ENCODE data around the gene CCER1. TPM values are rescaled to one million over a fixed set of nuclear protein-coding genes. Genes with fewer than 3 reads are reported as not detected.

Gene CCER1
- total RNA-seq, 1 experiment from 2014 or later, result not detected

DNA sequence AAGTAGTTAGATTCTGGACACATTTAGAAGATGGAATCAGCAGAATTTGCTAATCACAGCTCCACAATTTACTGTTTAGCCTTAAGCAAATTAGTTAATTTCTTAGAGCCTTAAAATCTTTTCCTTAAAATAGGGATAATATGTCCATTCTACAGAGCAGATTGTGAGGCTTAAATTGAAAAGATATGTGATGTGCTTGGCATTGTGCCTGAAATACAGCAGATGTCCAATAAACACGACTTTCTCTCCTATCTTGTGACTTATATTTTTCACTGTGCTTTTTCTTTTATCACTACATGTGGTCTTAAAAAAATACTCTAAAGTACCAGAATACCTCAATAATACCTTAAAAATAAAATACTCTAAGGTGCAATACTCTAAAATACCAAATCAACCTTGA, 30.6 kb downstream of the CCER1 start:
- no peaks in the 10 kb centered on the region for H3K36me3 ChIP-seq (ENCODE audit: control insufficient read depth, insufficient read depth, low read length)
- no peaks in the 10 kb centered on the region for H3K4me1 Mint-ChIP-seq (ENCODE audit: low read depth, unreplicated experiment)
- POLR2A ChIA-PET, result no interaction called here
- peaks cover 15% of the 10 kb centered on the region for H3K9me3 Mint-ChIP-seq (ENCODE audit: unreplicated experiment)
- TF ChIP-seq, protein P1, sequence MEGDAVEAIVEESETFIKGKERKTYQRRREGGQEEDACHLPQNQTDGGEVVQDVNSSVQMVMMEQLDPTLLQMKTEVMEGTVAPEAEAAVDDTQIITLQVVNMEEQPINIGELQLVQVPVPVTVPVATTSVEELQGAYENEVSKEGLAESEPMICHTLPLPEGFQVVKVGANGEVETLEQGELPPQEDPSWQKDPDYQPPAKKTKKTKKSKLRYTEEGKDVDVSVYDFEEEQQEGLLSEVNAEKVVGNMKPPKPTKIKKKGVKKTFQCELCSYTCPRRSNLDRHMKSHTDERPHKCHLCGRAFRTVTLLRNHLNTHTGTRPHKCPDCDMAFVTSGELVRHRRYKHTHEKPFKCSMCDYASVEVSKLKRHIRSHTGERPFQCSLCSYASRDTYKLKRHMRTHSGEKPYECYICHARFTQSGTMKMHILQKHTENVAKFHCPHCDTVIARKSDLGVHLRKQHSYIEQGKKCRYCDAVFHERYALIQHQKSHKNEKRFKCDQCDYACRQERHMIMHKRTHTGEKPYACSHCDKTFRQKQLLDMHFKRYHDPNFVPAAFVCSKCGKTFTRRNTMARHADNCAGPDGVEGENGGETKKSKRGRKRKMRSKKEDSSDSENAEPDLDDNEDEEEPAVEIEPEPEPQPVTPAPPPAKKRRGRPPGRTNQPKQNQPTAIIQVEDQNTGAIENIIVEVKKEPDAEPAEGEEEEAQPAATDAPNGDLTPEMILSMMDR (IDR thresholded peaks at IDR 0.05; ENCODE audit: insufficient read depth in 1 of 2, low read depth in 1 of 2, low read length in 1 of 2, severe bottlenecking in 1 of 2, unreplicated experiment in 1 of 2), result no peak
- no peaks in the 10 kb centered on the region for H3K36me3 Mint-ChIP-seq (ENCODE audit: insufficient read depth, unreplicated experiment)
- DNase-seq, result no peak
- no peak overlapping the region for H3K27ac Mint-ChIP-seq (ENCODE audit: unreplicated experiment)
- no peak overlapping the region for H3K4me3 Mint-ChIP-seq (ENCODE audit: unreplicated experiment)
- H3K9me3 ChIP-seq, result peaks cover 9% of the 10 kb centered on the region; the same call in 1 of the 2 replicates
- H3K27me3 ChIP-seq (replicated peaks; ENCODE audit: control insufficient read depth, insufficient read depth, low read length), result no peaks in the 10 kb centered on the region; the same call in 1 of the 2 replicates
- no peaks in the 10 kb centered on the region for H3K4me1 ChIP-seq
- CTCF ChIA-PET, result no interaction called here
- H3K27me3 Mint-ChIP-seq (ENCODE audit: insufficient read depth, unreplicated experiment), result no peaks in the 10 kb centered on the region
- H3K4me3 ChIP-seq (ENCODE audit: low read depth, low read length), result no peak overlapping the region
- no TSS peak for BruUV-seq (replicated peaks)
- intact Hi-C loops (cut with micrococcal nuclease; ENCODE audit: unreplicated experiment), result no loop called here

DNA sequence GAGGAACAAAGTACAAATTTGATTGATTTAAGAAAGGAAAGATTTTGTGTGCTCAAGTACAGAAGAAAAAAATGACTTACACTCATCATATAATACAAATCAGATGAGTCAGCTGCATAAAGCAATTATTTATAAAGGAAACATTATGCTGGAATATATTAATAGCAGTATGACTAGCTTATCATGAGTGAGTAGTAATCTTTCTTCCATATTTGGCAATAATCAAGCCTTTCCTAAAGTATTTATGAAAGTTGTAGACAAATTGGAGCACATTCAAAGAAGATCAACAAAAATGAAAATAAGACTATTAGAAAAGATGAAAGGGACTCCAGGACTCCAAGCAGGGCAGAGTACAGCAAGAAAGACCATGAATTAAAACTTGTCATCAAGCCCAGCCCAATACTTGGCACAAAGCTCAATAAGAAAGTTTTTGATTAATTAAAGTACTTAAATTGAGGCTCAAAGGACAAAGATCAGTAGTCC, 32.8 kb downstream of the CCER1 start:
- no peaks in the 10 kb centered on the region for H3K9me3 ChIP-seq
- H3K27me3 ChIP-seq (replicated peaks; ENCODE audit: control insufficient read depth, insufficient read depth, low read length), result no peaks in the 10 kb centered on the region; the same call in 1 of the 2 replicates
- Mint-ChIP-seq H3K4me1 (ENCODE audit: low read depth, unreplicated experiment) (no peaks in the 10 kb centered on the region), H3K36me3 (ENCODE audit: insufficient read depth, unreplicated experiment) (no peaks in the 10 kb centered on the region), H3K4me3 (ENCODE audit: unreplicated experiment) (no peak overlapping the region), H3K9me3 (ENCODE audit: unreplicated experiment) (peaks cover 9% of the 10 kb centered on the region), H3K27me3 (ENCODE audit: insufficient read depth, unreplicated experiment) (peaks cover 4% of the 10 kb centered on the region), H3K27ac (ENCODE audit: unreplicated experiment) (no peak overlapping the region)
- ChIA-PET POLR2A (no interaction called here), CTCF (no interaction called here)
- BruUV-seq (replicated peaks), result no TSS peak
- H3K4me3 ChIP-seq (ENCODE audit: low read depth, low read length), result no peak overlapping the region
- DNase-seq, result no peak
- H3K4me1 ChIP-seq, result no peaks in the 10 kb centered on the region
- TF ChIP-seq, protein P1 (IDR thresholded peaks at IDR 0.05; ENCODE audit: insufficient read depth in 1 of 2, low read depth in 1 of 2, low read length in 1 of 2, severe bottlenecking in 1 of 2, unreplicated experiment in 1 of 2), result no peak
- intact Hi-C loops (cut with micrococcal nuclease; ENCODE audit: unreplicated experiment), result no loop called here
- H3K36me3 ChIP-seq (ENCODE audit: control insufficient read depth, insufficient read depth, low read length), result no peaks in the 10 kb centered on the region

DNA sequence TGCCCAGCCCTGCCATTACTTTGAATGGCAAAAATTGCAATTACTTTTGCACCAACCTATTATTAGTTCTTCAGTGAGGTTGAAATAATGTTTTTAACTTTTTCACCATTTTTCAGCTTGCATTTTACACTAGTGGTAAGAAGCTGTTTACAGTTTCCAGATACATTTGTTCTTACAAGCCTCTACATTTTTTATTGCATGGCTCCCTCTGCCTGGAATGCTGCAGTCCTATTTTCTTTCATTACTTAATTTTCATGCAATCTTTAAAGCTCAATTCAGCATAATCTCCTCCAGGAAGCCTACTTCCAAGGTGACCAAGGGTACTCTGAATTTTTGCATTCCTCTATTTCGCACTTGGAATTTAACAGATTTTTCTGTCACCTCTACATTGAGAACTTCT, 33.4 kb downstream of the CCER1 start:
- Mint-ChIP-seq H3K27me3 (ENCODE audit: insufficient read depth, unreplicated experiment) (peaks cover 4% of the 10 kb centered on the region), H3K9me3 (ENCODE audit: unreplicated experiment) (peaks cover 2% of the 10 kb centered on the region), H3K4me1 (ENCODE audit: low read depth, unreplicated experiment) (no peaks in the 10 kb centered on the region), H3K36me3 (ENCODE audit: insufficient read depth, unreplicated experiment) (no peaks in the 10 kb centered on the region), H3K27ac (ENCODE audit: unreplicated experiment) (no peak overlapping the region), H3K4me3 (ENCODE audit: unreplicated experiment) (no peak overlapping the region)
- ChIA-PET CTCF (interaction anchor here (0.7 kb wide), 1 partner anchor 134 kb away, joined by 3 read pairs; no protein-coding TSS in a partner anchor), POLR2A (no interaction called here)
- TF ChIP-seq, protein P1 (IDR thresholded peaks at IDR 0.05; ENCODE audit: insufficient read depth in 1 of 2, low read depth in 1 of 2, low read length in 1 of 2, severe bottlenecking in 1 of 2, unreplicated experiment in 1 of 2), result no peak
- intact Hi-C loops (cut with micrococcal nuclease; ENCODE audit: unreplicated experiment), result no loop called here
- Histone ChIP-seq H3K4me1 (no peaks in the 10 kb centered on the region), H3K4me3 (ENCODE audit: low read depth, low read length) (no peak overlapping the region), H3K27me3 (replicated peaks; ENCODE audit: control insufficient read depth, insufficient read depth, low read length) (no peaks in the 10 kb centered on the region; the same call in 1 of the 2 replicates), H3K9me3 (no peaks in the 10 kb centered on the region), H3K36me3 (ENCODE audit: control insufficient read depth, insufficient read depth, low read length) (no peaks in the 10 kb centered on the region)
- BruUV-seq (replicated peaks), result no TSS peak
- DNase-seq, result no peak
